K562 (cell line): ENCODE measurements around the gene PI16.

Experiments
- BACH1 ChIP-seq: fragments of 200-800 bp; sonication (Bioruptor generic); IDR thresholded peaks from 2 replicates; pipeline ENCODE4 v1.6.1; 2016; ENCODE audit warnings: missing genetic modification characterization, missing compliant biosample characterization
- JUNB ChIP-seq: fragments of 450-650 bp; formaldehyde crosslinking; conservative IDR thresholded peaks from 2 replicates; pipeline ENCODE4 v1.4.0; 2020; ENCODE audit warnings: mild to moderate bottlenecking
- POLR2AphosphoS2 ChIP-seq: IDR thresholded peaks from 2 replicates; pipeline ENCODE4 v1.6.1; 2012; ENCODE audit warnings: low read length, improper control_type of control experiment
- ZNF780A ChIP-seq: fragments of 250-450 bp; sonication (Bioruptor Pico); IDR thresholded peaks from 2 replicates; pipeline ENCODE4 v1.5.0; 2021; ENCODE audit warnings: mild to moderate bottlenecking
- TF ChIP-seq, protein P1 (sequence below), 3 experiments: IDR thresholded peaks in 2 of 3; conservative IDR thresholded peaks in 1 of 3; 2 replicates each; pipeline ENCODE4 v1.5.1; 2011 to 2012; ENCODE audit warnings: low read length in 3 of 3, mild to moderate bottlenecking in 3 of 3, control low read depth in 2 of 3, improper control_type of control experiment in 1 of 3, inconsistent platforms in 1 of 3, low read depth in 1 of 3, mixed read lengths in 1 of 3, moderate library complexity in 1 of 3; ENCODE audit not compliant: insufficient read depth in 2 of 3
- TF ChIP-seq, protein P2 (sequence below), 2 experiments: fragments of 450-650 bp in 1 of 2; sonication (generic) in 1 of 2; formaldehyde crosslinking in 1 of 2; IDR thresholded peaks in 1 of 2; conservative IDR thresholded peaks in 1 of 2; 2 replicates each; pipeline versions ENCODE4 v1.6.1 to v1.8.1; 2016 to 2023; ENCODE audit warnings: mild to moderate bottlenecking in 2 of 2, moderate library complexity in 2 of 2, inconsistent platforms in 1 of 2, missing genetic modification reagents in 1 of 2

- TF ChIP-seq JUNB (CRISPR knock-in tag) (no peak), POLR2AphosphoS2 (no peak), ZNF780A (CRISPR knock-in tag) (no peak), BACH1 (tag) (no peak)
- TF ChIP-seq, protein P1, sequence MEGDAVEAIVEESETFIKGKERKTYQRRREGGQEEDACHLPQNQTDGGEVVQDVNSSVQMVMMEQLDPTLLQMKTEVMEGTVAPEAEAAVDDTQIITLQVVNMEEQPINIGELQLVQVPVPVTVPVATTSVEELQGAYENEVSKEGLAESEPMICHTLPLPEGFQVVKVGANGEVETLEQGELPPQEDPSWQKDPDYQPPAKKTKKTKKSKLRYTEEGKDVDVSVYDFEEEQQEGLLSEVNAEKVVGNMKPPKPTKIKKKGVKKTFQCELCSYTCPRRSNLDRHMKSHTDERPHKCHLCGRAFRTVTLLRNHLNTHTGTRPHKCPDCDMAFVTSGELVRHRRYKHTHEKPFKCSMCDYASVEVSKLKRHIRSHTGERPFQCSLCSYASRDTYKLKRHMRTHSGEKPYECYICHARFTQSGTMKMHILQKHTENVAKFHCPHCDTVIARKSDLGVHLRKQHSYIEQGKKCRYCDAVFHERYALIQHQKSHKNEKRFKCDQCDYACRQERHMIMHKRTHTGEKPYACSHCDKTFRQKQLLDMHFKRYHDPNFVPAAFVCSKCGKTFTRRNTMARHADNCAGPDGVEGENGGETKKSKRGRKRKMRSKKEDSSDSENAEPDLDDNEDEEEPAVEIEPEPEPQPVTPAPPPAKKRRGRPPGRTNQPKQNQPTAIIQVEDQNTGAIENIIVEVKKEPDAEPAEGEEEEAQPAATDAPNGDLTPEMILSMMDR (IDR thresholded peaks at IDR 0.05 in 2 of 3, conservative IDR thresholded peaks at IDR 0.05 in 1 of 3; ENCODE audit: insufficient read depth in 2 of 3, low read depth in 1 of 3, low read length in 3 of 3): no peak
- TF ChIP-seq, protein P2, sequence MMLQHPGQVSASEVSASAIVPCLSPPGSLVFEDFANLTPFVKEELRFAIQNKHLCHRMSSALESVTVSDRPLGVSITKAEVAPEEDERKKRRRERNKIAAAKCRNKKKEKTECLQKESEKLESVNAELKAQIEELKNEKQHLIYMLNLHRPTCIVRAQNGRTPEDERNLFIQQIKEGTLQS (IDR thresholded peaks at IDR 0.05): no peak
- TF ChIP-seq, protein P2 (CRISPR knock-in tag; conservative IDR thresholded peaks at IDR 0.05): no peak
These were observed 19.1 kb downstream of the PI16 start for GRCh38 chr6:36973647-36974046.
